GOT3 (cell line): ENCODE data around the gene SLC25A41.

Experiments used
- DNase-seq: peaks from one replicate; lab custom pipeline; 2025; ENCODE audit warnings: mixed read lengths; lab: John Stamatoyannopoulos, UW

The SLC25A41 gene

GRCh38 chr19:6460099-6460884 is 26.7 kb upstream of the SLC25A41 start:
- DNase-seq: peak; percentile 71

GRCh38 chr19:6459262-6460098 is 25.9 kb upstream of the SLC25A41 start, which contains the start of gene SLC25A23:
TSS of gene SLC25A23 (minus strand) at chr19:6459792. CDS start at chr19:6459628, 164 bp downstream.
- no peak for DNase-seq

- no peak for DNase-seq
Observed at GRCh38 chr19:6458695-6459261, 25.2 kb upstream of the SLC25A41 start.

GRCh38 chr19:6457958-6458694 is 24.6 kb upstream of the SLC25A41 start:
- DNase-seq: no peak

GRCh38 chr19:6455924-6456323 is 22.4 kb upstream of the SLC25A41 start:
- DNase-seq: no peak

- no peak for DNase-seq
Observed at GRCh38 chr19:6453951-6454565, 20.5 kb upstream of the SLC25A41 start.

- no peak for DNase-seq
Observed at GRCh38 chr19:6452899-6453298, 19.3 kb upstream of the SLC25A41 start.

- no peak for DNase-seq
Observed at GRCh38 chr19:6452223-6452614, 18.7 kb upstream of the SLC25A41 start.

GRCh38 chr19:6451583-6452222 is 18.1 kb upstream of the SLC25A41 start:
- DNase-seq: no peak

GRCh38 chr19:6450166-6450565 is 16.6 kb upstream of the SLC25A41 start:
- DNase-seq: no peak

GRCh38 chr19:6448045-6448444 is 14.5 kb upstream of the SLC25A41 start:
- DNase-seq: no peak

GRCh38 chr19:6446452-6446851 is 12.9 kb upstream of the SLC25A41 start:
- no peak for DNase-seq

- no peak for DNase-seq
Observed at GRCh38 chr19:6443986-6444385, 10.4 kb upstream of the SLC25A41 start.

- no peak for DNase-seq
Observed at GRCh38 chr19:6442087-6442688, 8.6 kb upstream of the SLC25A41 start.

- no peak for DNase-seq
Observed at GRCh38 chr19:6440905-6441304, 7.3 kb upstream of the SLC25A41 start.

GRCh38 chr19:6439743-6440142 is 6.2 kb upstream of the SLC25A41 start:
- DNase-seq: no peak

- DNase-seq: no peak
Observed at GRCh38 chr19:6433165-6433564, 398 bp downstream of the SLC25A41 start.

GRCh38 chr19:6431891-6432290 is 1.7 kb downstream of the SLC25A41 start:
- DNase-seq: no peak

GRCh38 chr19:6429419-6430221 is 3.9 kb downstream of the SLC25A41 start:
- DNase-seq: no peak
